Sigmoid colon (tissue), 7 donors: ENCODE data around the gene CREB3. TPM values are rescaled to one million over a fixed set of nuclear protein-coding genes. Genes with fewer than 3 reads are reported as not detected.
A peak's percentile ranks its signal among the peaks of the same experiment; 100 is the strongest.

ENCODE experiments used
- DNase-seq: peaks from one replicate; pipeline ENCODE4 v3.0.0-alpha.2; 2019
- H3K27ac ChIP-seq, 4 donors: fragments of 200-600 bp; sonication (generic); one replicate each; pipeline ENCODE4 v1.5.1; 2016 to 2019; ENCODE audit warnings: mild to moderate bottlenecking in 1 of 4
- H3K27me3 ChIP-seq, 3 donors: fragments of 200-600 bp; sonication (generic); one replicate each; pipeline ENCODE4 v1.5.1; 2019; ENCODE audit warnings: mild to moderate bottlenecking in 1 of 3
- H3K36me3 ChIP-seq, 4 donors: fragments of 200-600 bp; sonication (generic); one replicate each; pipeline ENCODE4 v1.5.1; 2016 to 2019
- H3K4me1 ChIP-seq, 4 donors: fragments of 200-600 bp; sonication (generic); one replicate each; pipeline ENCODE4 v1.5.1; 2017 to 2019
- H3K4me3 ChIP-seq, 4 donors: fragments of 200-600 bp; sonication (generic); one replicate each; pipeline ENCODE4 v1.5.1; 2017 to 2019; ENCODE audit warnings: mild to moderate bottlenecking in 2 of 4, moderate library complexity in 1 of 4
- H3K9me3 ChIP-seq, 4 donors: fragments of 200-600 bp in 3 of 4; sonication (generic) in 3 of 4; one replicate each; pipeline versions ENCODE4 v1.5.1 to v1.6.1; 2013 to 2019
- EP300 ChIP-seq, 4 donors: sonication (generic); formaldehyde crosslinking; IDR thresholded peaks; one replicate each; pipeline ENCODE4 v1.6.1; 2017; ENCODE audit warnings: antibody characterized with exemption in 4 of 4
- POLR2A ChIP-seq, 2 donors: fragments of 450-650 bp; IDR thresholded peaks; one replicate each; pipeline ENCODE4 v1.6.1; 2016; ENCODE audit warnings: antibody characterized with exemption in 2 of 2, mild to moderate bottlenecking in 2 of 2, moderate library complexity in 2 of 2
- POLR2AphosphoS5 ChIP-seq, 4 donors: sonication (generic); formaldehyde crosslinking; IDR thresholded peaks; one replicate each; pipeline ENCODE4 v1.6.1; 2017; ENCODE audit warnings: antibody characterized with exemption in 4 of 4
- WGBS, 2 donors: extraction: QIAGEN DNeasy Blood & Tissue Kit; methylation state at CpG; one replicate each; pipeline ENCODE4 v1.1.7; 2013; 5-methylcytosine and 5-hydroxymethylcytosine counted together
- intact Hi-C: fragments of 100-400 bp; cut with DNase I; formaldehyde crosslinking; loops from one replicate; pipeline ENCODE4 v1.15.1; 2023
- polyA plus RNA-seq, 3 donors: library from polyadenylated mRNA; stranded (reverse); fragments of 200-250 nt; gene quantifications; one replicate each; pipeline ENCODE4 v1.2.3, GENCODE V29; 2013
- total RNA-seq, 4 donors: library from RNA; depleted of rRNA; stranded (reverse); fragments of >200 nt; gene quantifications; one replicate each; pipeline ENCODE4 v1.1.0, GENCODE V29; 2016
- TF ChIP-seq, protein P1 (sequence below), 4 experiments: fragments of 450-650 bp in 3 of 4; fragments of 200-600 bp in 1 of 4; IDR thresholded peaks; one replicate each; pipeline ENCODE4 v1.5.1; 2016 to 2019; ENCODE audit warnings: antibody characterized with exemption in 4 of 4, mild to moderate bottlenecking in 3 of 4, moderate library complexity in 2 of 4
- donor health status: healthy with polysubstance abuse.
- donor health status: Bipolar disorder and iron deficiency.
- donor health status: healthy.

The CREB3 gene
- total and polyA plus RNA-seq, 7 donors, result 31.0 to 82.7 (median 65.9) TPM

DNA sequence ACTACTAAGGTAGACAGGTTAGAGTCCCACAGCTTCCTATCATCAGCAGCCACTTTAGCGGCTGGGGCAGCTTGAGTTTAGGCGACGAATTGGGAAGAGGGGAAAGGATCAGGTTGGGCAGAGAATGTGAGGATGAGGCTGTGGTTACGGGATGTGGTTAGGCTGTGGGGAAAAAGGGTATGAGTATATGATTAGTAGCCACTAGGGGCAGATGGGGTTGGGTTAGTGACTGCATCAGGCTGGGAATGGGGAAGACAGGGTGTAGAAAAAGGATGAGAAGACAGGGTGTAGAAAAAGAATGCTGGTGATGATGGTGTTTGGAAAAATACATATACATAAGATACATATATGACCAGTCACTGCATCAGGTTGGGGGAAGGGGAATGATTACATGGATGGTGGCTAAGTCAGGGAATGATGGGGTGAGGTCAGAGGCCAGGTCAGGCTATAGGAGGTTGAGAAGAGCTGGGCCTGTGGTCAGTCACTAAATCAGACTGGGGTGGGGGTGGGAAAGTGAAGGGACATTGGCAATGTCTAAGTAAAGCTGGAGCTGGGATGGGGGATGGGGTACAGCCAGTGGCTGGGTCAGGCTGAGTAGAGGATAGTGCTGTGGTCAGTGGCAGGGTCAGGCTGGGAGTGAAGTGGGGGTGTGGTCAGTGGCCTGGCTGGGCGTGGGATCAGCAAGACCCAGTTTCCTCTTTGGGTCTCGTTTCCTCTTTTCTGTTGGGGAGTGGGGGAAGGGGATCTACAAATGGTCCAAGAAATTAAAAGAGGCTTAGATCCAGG is 2.6 kb upstream of the CREB3 start:
- no peaks in the 10 kb centered on the region for H3K9me3 ChIP-seq
- DNase-seq, result peak; percentile 82
- H3K27me3 ChIP-seq, result no peaks in the 10 kb centered on the region
- TF ChIP-seq POLR2A (IDR thresholded peaks at IDR 0.05) (peak; percentile 29 to 66), EP300 (IDR thresholded peaks at IDR 0.05) (no peak), POLR2AphosphoS5 (IDR thresholded peaks at IDR 0.05) (peak; percentile 52 to 88 (median 76))
- TF ChIP-seq, protein P1, sequence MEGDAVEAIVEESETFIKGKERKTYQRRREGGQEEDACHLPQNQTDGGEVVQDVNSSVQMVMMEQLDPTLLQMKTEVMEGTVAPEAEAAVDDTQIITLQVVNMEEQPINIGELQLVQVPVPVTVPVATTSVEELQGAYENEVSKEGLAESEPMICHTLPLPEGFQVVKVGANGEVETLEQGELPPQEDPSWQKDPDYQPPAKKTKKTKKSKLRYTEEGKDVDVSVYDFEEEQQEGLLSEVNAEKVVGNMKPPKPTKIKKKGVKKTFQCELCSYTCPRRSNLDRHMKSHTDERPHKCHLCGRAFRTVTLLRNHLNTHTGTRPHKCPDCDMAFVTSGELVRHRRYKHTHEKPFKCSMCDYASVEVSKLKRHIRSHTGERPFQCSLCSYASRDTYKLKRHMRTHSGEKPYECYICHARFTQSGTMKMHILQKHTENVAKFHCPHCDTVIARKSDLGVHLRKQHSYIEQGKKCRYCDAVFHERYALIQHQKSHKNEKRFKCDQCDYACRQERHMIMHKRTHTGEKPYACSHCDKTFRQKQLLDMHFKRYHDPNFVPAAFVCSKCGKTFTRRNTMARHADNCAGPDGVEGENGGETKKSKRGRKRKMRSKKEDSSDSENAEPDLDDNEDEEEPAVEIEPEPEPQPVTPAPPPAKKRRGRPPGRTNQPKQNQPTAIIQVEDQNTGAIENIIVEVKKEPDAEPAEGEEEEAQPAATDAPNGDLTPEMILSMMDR (IDR thresholded peaks at IDR 0.05), result peak; percentile 62 to 83 (median 72)
- WGBS, 2 donors, result 26 to 53% methylated on average over 6 of the region's 6 CpGs
- H3K27ac ChIP-seq, result peak overlapping the region; percentile 97 to 99 (median 98)
- intact Hi-C loops, result loop anchor here (1.0 to 5.0 kb wide), 2 partner anchors 72 to 123 kb away; partner anchors contain the start of genes CCDC107, RMRP and TESK1
- H3K36me3 ChIP-seq, result peaks cover 5 to 14% (median 11%) of the 10 kb centered on the region in 4 donors
- H3K4me1 ChIP-seq, result peaks cover 0 to 80% (median 76%) of the 10 kb centered on the region in 4 donors
- H3K4me3 ChIP-seq, result peak overlapping the region; percentile 80 to 86 (median 82)

DNA sequence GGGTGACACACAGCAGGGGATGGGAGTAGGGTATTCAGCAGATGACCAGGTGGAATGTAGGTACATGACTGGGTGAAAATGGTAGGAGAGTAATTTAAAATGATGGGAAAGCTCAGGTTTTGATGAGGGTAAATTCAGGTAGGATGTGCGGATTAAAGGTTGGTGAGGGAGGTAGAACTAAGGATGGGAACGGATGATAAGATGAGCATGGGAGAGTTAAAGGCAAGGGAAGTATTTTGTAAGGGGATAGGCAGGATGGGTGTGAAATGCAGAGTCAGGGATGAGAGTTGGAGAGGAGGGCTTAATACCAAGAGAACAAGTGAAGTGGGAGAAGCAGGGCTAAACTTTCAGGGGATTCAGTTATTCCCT is 2.0 kb upstream of the CREB3 start:
- DNase-seq, result no peak
- Histone ChIP-seq H3K27ac (peak overlapping the region; percentile 97 to 99 (median 98)), H3K27me3 (no peaks in the 10 kb centered on the region), H3K36me3 (peaks cover 0 to 14% (median 11%) of the 10 kb centered on the region in 4 donors), H3K4me3 (peak overlapping the region; percentile 80 to 86 (median 82)), H3K4me1 (peaks cover 0 to 76% (median 72%) of the 10 kb centered on the region in 4 donors), H3K9me3 (no peaks in the 10 kb centered on the region)
- intact Hi-C loops, result loop anchor here (1.0 to 5.0 kb wide), 2 partner anchors 72 to 123 kb away; partner anchors contain the start of genes CCDC107, RMRP and TESK1
- WGBS, 2 donors, result 82 to 93% methylated on average over 2 of the region's 2 CpGs
- TF ChIP-seq POLR2AphosphoS5 (IDR thresholded peaks at IDR 0.05) (no peak), POLR2A (IDR thresholded peaks at IDR 0.05) (no peak), EP300 (IDR thresholded peaks at IDR 0.05) (no peak)
- TF ChIP-seq, protein P1 (IDR thresholded peaks at IDR 0.05), result no peak

DNA sequence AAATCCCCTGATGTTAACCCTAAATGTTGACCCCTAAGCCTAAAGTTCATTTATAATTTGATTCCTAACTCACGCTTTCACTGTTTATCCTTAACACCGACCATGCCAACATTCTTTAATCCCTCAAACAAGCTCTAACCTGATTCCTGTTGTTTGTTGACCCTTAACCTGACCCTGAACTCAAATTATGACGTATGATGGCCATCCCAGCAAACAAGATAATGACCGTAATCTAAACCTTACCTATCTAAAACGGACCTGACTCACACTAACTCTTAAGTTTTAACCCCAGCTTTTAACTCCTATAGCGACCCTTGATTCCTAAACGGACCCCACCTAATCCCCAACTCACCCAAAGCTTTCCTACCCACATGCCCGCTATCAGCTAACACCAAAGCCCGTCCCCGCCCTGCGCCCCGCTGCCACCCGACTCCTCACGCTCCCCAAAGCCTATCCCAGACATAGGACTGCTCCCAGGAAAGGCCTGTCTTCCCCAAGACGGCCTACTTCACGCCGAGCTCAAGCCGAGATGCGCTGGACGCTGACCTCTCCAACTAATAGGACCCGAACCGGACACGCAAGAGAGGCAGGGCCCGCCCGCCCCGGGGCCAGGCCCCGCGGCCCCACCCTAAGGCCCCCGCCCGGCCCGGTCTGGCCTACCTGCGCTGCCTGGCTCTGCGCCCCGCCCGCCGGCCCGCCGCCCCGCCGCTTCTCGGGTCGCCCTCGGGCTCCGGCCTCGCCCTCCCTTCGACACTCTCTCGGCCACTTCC is 866 bp upstream of the CREB3 start:
- 1% methylated on average over 47 of the region's 47 CpGs for WGBS, 2 donors
- intact Hi-C loops, result loop anchor here (5.0 kb wide), 1 partner anchor 124 kb away; the partner anchor contains the start of gene TESK1
- TF ChIP-seq, protein P1 (IDR thresholded peaks at IDR 0.05), result no peak
- TF ChIP-seq POLR2A (IDR thresholded peaks at IDR 0.05), result peak in 1 of 2 donors; percentile 20
- peak in 1 of 4 donors; percentile 7 for TF ChIP-seq EP300 (IDR thresholded peaks at IDR 0.05)
- no peak for TF ChIP-seq POLR2AphosphoS5 (IDR thresholded peaks at IDR 0.05)
- Histone ChIP-seq H3K9me3 (no peaks in the 10 kb centered on the region), H3K27ac (peak overlapping the region; percentile 97 to 99 (median 98)), H3K4me3 (peak overlapping the region; percentile 80 to 86 (median 82)), H3K4me1 (peaks cover 0 to 70% (median 61%) of the 10 kb centered on the region in 4 donors), H3K27me3 (no peaks in the 10 kb centered on the region), H3K36me3 (peaks cover 7 to 23% (median 20%) of the 10 kb centered on the region in 4 donors)
- DNase-seq, result no peak

DNA sequence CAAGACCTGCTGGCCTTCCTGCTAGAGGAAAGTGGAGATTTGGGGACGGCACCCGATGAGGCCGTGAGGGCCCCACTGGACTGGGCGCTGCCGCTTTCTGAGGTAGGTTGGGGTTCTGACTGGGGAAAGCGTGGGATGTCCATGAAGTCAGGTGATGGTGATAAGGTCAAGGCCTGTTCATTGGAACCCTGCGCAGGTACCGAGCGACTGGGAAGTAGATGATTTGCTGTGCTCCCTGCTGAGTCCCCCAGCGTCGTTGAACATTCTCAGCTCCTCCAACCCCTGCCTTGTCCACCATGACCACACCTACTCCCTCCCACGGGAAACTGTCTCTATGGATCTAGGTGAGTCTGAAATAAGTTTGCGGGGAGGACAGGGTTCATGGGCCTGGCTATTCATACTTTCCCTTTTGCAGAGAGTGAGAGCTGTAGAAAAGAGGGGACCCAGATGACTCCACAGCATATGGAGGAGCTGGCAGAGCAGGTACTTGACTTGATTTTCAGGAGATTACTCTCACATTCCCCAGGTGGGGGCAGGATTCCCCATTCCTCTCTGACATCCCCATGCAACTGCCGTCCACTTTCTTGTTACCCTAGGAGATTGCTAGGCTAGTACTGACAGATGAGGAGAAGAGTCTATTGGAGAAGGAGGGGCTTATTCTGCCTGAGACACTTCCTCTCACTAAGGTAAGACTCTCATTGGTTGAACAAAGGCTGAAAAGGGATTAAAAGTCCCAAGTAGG is 505 bp downstream of the CREB3 start:
- peak overlapping the region; percentile 80 to 86 (median 82) for H3K4me3 ChIP-seq
- intact Hi-C loops, result loop anchor here (5.0 kb wide), 1 partner anchor 126 kb away; the partner anchor contains the start of gene TESK1
- peaks cover 0 to 57% (median 47%) of the 10 kb centered on the region in 4 donors for H3K4me1 ChIP-seq
- WGBS, 2 donors, result 0 to 2% methylated on average over 14 of the region's 14 CpGs
- TF ChIP-seq EP300 (IDR thresholded peaks at IDR 0.05) (no peak), POLR2A (IDR thresholded peaks at IDR 0.05) (no peak), POLR2AphosphoS5 (IDR thresholded peaks at IDR 0.05) (no peak)
- TF ChIP-seq, protein P1 (IDR thresholded peaks at IDR 0.05), result no peak
- no peak for DNase-seq
- H3K36me3 ChIP-seq, result peaks cover 19 to 36% (median 34%) of the 10 kb centered on the region in 4 donors
- H3K27me3 ChIP-seq, result no peaks in the 10 kb centered on the region
- no peaks in the 10 kb centered on the region for H3K9me3 ChIP-seq
- H3K27ac ChIP-seq, result peak overlapping the region; percentile 97 to 99 (median 98)
